Loucy (cell line): ENCODE data around the gene PTPRN2.

Source experiments
- H2AFZ ChIP-seq: fragments of 200-600 bp; sonication (generic); 2 replicates; pipeline ENCODE4 v1.6.0; 2016; ENCODE audit warnings: antibody characterized with exemption, mild to moderate bottlenecking, low read length, moderate library complexity
- H3F3A ChIP-seq: fragments of 200-600 bp; 2 replicates; pipeline ENCODE4 v1.6.0; 2016; ENCODE audit warnings: antibody characterized with exemption, low read depth, mild to moderate bottlenecking
- H3K27me3 ChIP-seq: fragments of 200-600 bp; sonication (generic); 2 replicates; pipeline ENCODE4 v1.6.1; 2014; ENCODE audit warnings: low read length, mild to moderate bottlenecking; ENCODE audit not compliant: insufficient read depth, poor library complexity, severe bottlenecking
- H3K36me3 ChIP-seq: fragments of 200-600 bp; sonication (generic); 2 replicates; pipeline ENCODE4 v1.6.1; 2016; ENCODE audit warnings: low read length; ENCODE audit not compliant: insufficient read depth
- H3K4me1 ChIP-seq: fragments of 200-600 bp; sonication (generic); 2 replicates; pipeline ENCODE4 v1.5.1; 2014; ENCODE audit warnings: low read length, mild to moderate bottlenecking; ENCODE audit not compliant: insufficient read depth, poor library complexity, severe bottlenecking
- H3K4me2 ChIP-seq: fragments of 200-600 bp; sonication (generic); 2 replicates; pipeline ENCODE4 v1.6.0; 2014; ENCODE audit warnings: antibody characterized with exemption, low read length, low read depth, mild to moderate bottlenecking; ENCODE audit not compliant: poor library complexity, severe bottlenecking
- H3K4me3 ChIP-seq: fragments of 200-600 bp; sonication (generic); 2 replicates; pipeline ENCODE4 v1.5.1; 2014; ENCODE audit warnings: low read length, mild to moderate bottlenecking, mixed read lengths; ENCODE audit not compliant: poor library complexity, severe bottlenecking
- H3K79me2 ChIP-seq: fragments of 200-600 bp; sonication (generic); 2 replicates; pipeline ENCODE4 v1.6.1; 2014; ENCODE audit warnings: low read length; ENCODE audit not compliant: insufficient read depth
- H3K9ac ChIP-seq: fragments of 200-600 bp; sonication (generic); 2 replicates; pipeline ENCODE4 v1.6.0; 2014; ENCODE audit warnings: mild to moderate bottlenecking, low read depth, low read length, moderate library complexity; ENCODE audit not compliant: poor library complexity, severe bottlenecking
- H3K9me2 ChIP-seq: fragments of 200-600 bp; sonication (generic); replicated peaks from 2 replicates; pipeline ENCODE4 v1.6.1; 2016; ENCODE audit warnings: low read depth, low read length, mixed read lengths
- H3K9me3 ChIP-seq: fragments of 200-600 bp; sonication (generic); 2 replicates; pipeline ENCODE4 v1.6.1; 2014; ENCODE audit warnings: mild to moderate bottlenecking, antibody characterized with exemption, low read length, low read depth; ENCODE audit not compliant: insufficient read depth
- H4K20me1 ChIP-seq: fragments of 200-600 bp; sonication (generic); 2 replicates; pipeline ENCODE4 v1.6.0; 2014; ENCODE audit warnings: antibody characterized with exemption, low read length, mild to moderate bottlenecking; ENCODE audit not compliant: insufficient read depth, poor library complexity, severe bottlenecking
- EZH2phosphoT487 ChIP-seq: fragments of 200-600 bp; IDR thresholded peaks from 2 replicates; pipeline ENCODE4 v1.6.1; 2018; ENCODE audit warnings: antibody characterized with exemption, mild to moderate bottlenecking, moderate library complexity, borderline replicate concordance
- TF ChIP-seq, protein P1 (sequence below): fragments of 200-600 bp; sonication (generic); conservative IDR thresholded peaks from 2 replicates; pipeline ENCODE4 v1.5.1; 2014; ENCODE audit warnings: mild to moderate bottlenecking, antibody characterized with exemption, low read length

PTPRN2 gene

DNA sequence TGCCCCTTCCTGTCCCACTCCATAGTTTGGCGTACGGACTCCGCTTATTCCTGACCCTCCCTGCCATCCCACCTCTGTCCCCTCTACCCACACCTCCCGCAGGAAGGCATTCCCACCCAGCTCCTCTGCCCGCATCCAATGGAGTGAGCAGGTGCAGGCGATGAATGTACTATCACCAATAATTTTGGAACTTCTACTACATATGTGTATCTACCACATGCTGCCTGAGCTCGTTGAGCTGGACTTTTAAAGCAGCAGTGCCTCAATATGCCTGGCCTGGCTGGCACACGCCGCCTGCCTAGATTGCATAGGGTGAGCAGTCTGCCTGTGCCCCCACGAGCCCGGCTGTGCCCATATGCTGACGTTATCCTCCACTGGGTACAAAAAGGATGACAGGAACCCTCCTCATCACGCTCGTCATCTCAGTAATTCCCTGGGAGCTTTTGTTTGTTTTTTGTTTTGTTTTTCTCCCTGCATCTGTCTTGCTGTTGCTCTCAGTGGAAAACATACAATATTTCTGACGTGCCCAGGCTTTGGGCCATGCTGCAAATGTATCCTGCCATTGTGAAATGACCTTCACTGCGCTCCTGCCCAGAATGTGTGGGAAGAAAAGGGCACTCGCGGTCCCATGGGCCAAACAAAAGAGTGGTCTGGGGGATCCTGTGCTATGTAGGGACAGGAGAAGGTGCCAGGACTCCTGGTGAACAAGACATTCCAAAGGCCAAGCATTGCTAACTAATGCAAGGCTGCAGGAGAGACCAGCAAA, 302.8 kb downstream of the PTPRN2 start:
- no peaks in the 10 kb centered on the region for H3K27me3 ChIP-seq

GRCh38 chr7:158284121-158284520, 303.5 kb downstream of the PTPRN2 start:
- Histone ChIP-seq H2AFZ (no peak overlapping the region), H3K27me3 (no peaks in the 10 kb centered on the region)

More for the DNA sequence above, 302.8 kb downstream of the PTPRN2 start:
- H3K9me3 ChIP-seq: peaks cover 25% of the 10 kb centered on the region; the same call in 1 of the 2 replicates
- no peaks in the 10 kb centered on the region for H3K36me3 ChIP-seq
- H3K4me2 ChIP-seq: no peak overlapping the region
- no peaks in the 10 kb centered on the region for H3K9me2 ChIP-seq
- H3K79me2 ChIP-seq: no peaks in the 10 kb centered on the region
- no peaks in the 10 kb centered on the region for H3K4me1 ChIP-seq
- no peak overlapping the region for H2AFZ ChIP-seq
- no peaks in the 10 kb centered on the region for H3F3A ChIP-seq
- no peak for TF ChIP-seq EZH2phosphoT487
- TF ChIP-seq, protein P1, sequence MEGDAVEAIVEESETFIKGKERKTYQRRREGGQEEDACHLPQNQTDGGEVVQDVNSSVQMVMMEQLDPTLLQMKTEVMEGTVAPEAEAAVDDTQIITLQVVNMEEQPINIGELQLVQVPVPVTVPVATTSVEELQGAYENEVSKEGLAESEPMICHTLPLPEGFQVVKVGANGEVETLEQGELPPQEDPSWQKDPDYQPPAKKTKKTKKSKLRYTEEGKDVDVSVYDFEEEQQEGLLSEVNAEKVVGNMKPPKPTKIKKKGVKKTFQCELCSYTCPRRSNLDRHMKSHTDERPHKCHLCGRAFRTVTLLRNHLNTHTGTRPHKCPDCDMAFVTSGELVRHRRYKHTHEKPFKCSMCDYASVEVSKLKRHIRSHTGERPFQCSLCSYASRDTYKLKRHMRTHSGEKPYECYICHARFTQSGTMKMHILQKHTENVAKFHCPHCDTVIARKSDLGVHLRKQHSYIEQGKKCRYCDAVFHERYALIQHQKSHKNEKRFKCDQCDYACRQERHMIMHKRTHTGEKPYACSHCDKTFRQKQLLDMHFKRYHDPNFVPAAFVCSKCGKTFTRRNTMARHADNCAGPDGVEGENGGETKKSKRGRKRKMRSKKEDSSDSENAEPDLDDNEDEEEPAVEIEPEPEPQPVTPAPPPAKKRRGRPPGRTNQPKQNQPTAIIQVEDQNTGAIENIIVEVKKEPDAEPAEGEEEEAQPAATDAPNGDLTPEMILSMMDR: no peak
- no peak overlapping the region for H3K4me3 ChIP-seq
- no peak overlapping the region for H3K9ac ChIP-seq
- H4K20me1 ChIP-seq: no peaks in the 10 kb centered on the region

DNA sequence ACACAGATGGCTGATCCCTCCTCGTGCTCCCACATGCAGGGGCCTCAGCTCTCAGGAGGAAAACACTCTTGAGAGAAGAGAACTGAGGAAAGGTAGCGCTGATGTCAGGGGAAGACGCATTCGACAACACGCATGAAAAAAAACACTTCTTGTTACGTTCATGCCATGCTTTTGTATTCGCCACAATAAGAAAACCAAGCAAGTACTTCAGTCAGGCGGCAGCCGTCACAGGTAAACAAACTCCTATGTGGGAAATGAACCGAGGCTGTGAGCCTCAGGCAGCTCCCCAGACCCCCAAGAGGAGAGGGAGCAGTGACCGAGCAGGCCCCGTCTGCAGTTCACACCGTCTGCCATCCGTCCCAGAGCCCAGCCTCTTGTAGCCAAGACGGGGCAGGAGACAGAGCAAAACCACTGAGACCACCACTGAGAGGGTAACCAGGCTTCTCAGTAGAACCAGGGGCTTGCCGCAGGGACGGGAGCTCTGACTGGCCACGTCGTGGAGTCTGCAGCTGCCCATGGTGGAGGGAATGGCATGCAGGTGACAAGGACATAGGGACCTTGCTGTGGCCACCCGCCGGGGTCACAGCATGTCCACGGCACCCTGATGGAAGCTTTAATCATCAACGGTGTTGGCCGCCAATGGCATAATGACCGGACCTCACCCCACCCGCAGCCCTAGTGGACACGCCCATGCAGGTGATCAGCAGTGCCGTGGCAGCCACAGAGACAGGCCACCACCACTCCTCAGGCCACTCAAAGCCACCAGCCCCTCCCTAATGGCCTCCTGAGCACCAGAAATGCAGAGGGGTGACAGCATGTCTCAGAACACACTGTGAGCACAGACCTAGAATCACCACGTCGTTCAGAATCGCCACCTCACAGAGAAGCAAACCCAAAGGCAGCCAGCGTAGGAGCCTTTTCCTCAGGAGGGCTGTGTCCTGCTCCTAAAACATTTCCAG, 304.3 kb downstream of the PTPRN2 start:
- no peaks in the 10 kb centered on the region for H4K20me1 ChIP-seq
- no peak overlapping the region for H3K4me3 ChIP-seq
- no peaks in the 10 kb centered on the region for H3K27me3 ChIP-seq
- H3K9me2 ChIP-seq: no peaks in the 10 kb centered on the region
- TF ChIP-seq, protein P1: no peak
- TF ChIP-seq EZH2phosphoT487: no peak
- H3K4me1 ChIP-seq: no peaks in the 10 kb centered on the region
- H2AFZ ChIP-seq: no peak overlapping the region
- H3K4me2 ChIP-seq: no peak overlapping the region
- H3K9ac ChIP-seq: no peak overlapping the region
- no peaks in the 10 kb centered on the region for H3F3A ChIP-seq
- no peaks in the 10 kb centered on the region for H3K36me3 ChIP-seq
- H3K79me2 ChIP-seq: no peaks in the 10 kb centered on the region
- H3K9me3 ChIP-seq: peaks cover 17% of the 10 kb centered on the region; the same call in 1 of the 2 replicates

More at GRCh38 chr7:158284121-158284520, 303.5 kb downstream of the PTPRN2 start:
- Histone ChIP-seq H3K4me1 (no peaks in the 10 kb centered on the region), H3K9me2 (no peaks in the 10 kb centered on the region), H3K79me2 (no peaks in the 10 kb centered on the region), H3K9ac (no peak overlapping the region), H3K36me3 (no peaks in the 10 kb centered on the region), H3F3A (no peaks in the 10 kb centered on the region), H4K20me1 (no peaks in the 10 kb centered on the region), H3K4me3 (no peak overlapping the region), H3K9me3 (peaks cover 19% of the 10 kb centered on the region; the same call in 1 of the 2 replicates), H3K4me2 (no peak overlapping the region)
- no peak for TF ChIP-seq EZH2phosphoT487
- TF ChIP-seq, protein P1: no peak
